ENCODE results near the gene BAHCC1.
A peak's percentile ranks its signal among the peaks of the same experiment; 100 is the strongest.
"Not testable (repeated sequence)": the region's sequence is repeated elsewhere in the genome, so short reads cannot be mapped to it uniquely, and the experiment has no call there.

Gene BAHCC1

GRCh38 chr17:81422776-81423697 is 27.8 kb downstream of the BAHCC1 start:
- intact Hi-C loops (cut with DNase I), result no loop called here
- DNase-seq, result peak in 1 of 10 donors; percentile 35

- intact Hi-C loops (cut with DNase I), result no loop called here
- no peak for DNase-seq
Measured at GRCh38 chr17:81423698-81424071, 28.4 kb downstream of the BAHCC1 start.

- intact Hi-C loops (cut with DNase I), result loop anchor here (5.0 kb wide), 1 partner anchor 37 kb away; no protein-coding TSS in a partner anchor
- DNase-seq, result no peak
Measured at GRCh38 chr17:81424151-81425017, 29.1 kb downstream of the BAHCC1 start.

- intact Hi-C loops (cut with DNase I), result loop anchor here (5.0 kb wide), 1 partner anchor 38 kb away; no protein-coding TSS in a partner anchor
- not testable (repeated sequence) for DNase-seq
Measured at GRCh38 chr17:81425041-81425440, 29.8 kb downstream of the BAHCC1 start.

- DNase-seq, result not testable (repeated sequence)
- intact Hi-C loops (cut with DNase I), result loop anchor here (5.0 kb wide), 1 partner anchor 39 kb away; no protein-coding TSS in a partner anchor
Measured at GRCh38 chr17:81425716-81426392, 30.6 kb downstream of the BAHCC1 start.

- intact Hi-C loops (cut with DNase I), result loop anchor here (5.0 kb wide), 1 partner anchor 39 kb away; no protein-coding TSS in a partner anchor
- DNase-seq, result no peak
Measured at GRCh38 chr17:81426393-81427172, 31.3 kb downstream of the BAHCC1 start.

- DNase-seq, result peak; percentile 55 to 95 (median 76)
- intact Hi-C loops (cut with DNase I), result loop anchor here (5.0 kb wide), 1 partner anchor 40 kb away; no protein-coding TSS in a partner anchor
Measured at GRCh38 chr17:81427173-81428120, 32.2 kb downstream of the BAHCC1 start.

GRCh38 chr17:81428121-81428515 is 32.9 kb downstream of the BAHCC1 start:
- peak in 9 of 10 donors; percentile 49 to 96 (median 67) for DNase-seq
- intact Hi-C loops (cut with DNase I), result loop anchor here (5.0 kb wide), 1 partner anchor 41 kb away; no protein-coding TSS in a partner anchor

- no peak for DNase-seq
- intact Hi-C loops (cut with DNase I), result loop anchor here (5.0 kb wide), 1 partner anchor 41 kb away; no protein-coding TSS in a partner anchor
Measured at GRCh38 chr17:81428516-81428915, 33.3 kb downstream of the BAHCC1 start.

- intact Hi-C loops (cut with DNase I), result loop anchor here (5.0 kb wide), 1 partner anchor 42 kb away; no protein-coding TSS in a partner anchor
- peak; percentile 67 to 97 (median 84) for DNase-seq
Measured at GRCh38 chr17:81428948-81429774, 33.9 kb downstream of the BAHCC1 start.

- intact Hi-C loops (cut with DNase I), result loop anchor here (5.0 kb wide), 1 partner anchor 43 kb away; no protein-coding TSS in a partner anchor
- peak in 6 of 10 donors; percentile 27 to 92 (median 56) for DNase-seq
Measured at GRCh38 chr17:81429821-81430551, 34.7 kb downstream of the BAHCC1 start.

- DNase-seq, result no peak
- intact Hi-C loops (cut with DNase I), result no loop called here
Measured at GRCh38 chr17:81431545-81432482, 36.6 kb downstream of the BAHCC1 start.

GRCh38 chr17:81432941-81433340 is 37.7 kb downstream of the BAHCC1 start:
- DNase-seq, result peak in 2 of 10 donors; percentile 56 to 90

GRCh38 chr17:81433656-81434055 is 38.4 kb downstream of the BAHCC1 start:
- DNase-seq, result no peak
- intact Hi-C loops (cut with DNase I), result no loop called here

More at GRCh38 chr17:81432941-81433340, 37.7 kb downstream of the BAHCC1 start:
- intact Hi-C loops (cut with DNase I), result no loop called here

- intact Hi-C loops (cut with DNase I), result no loop called here
- DNase-seq, result no peak
Measured at GRCh38 chr17:81434072-81434471, 38.8 kb downstream of the BAHCC1 start.

Data from posterior cingulate gyrus (tissue), 11 donors.